ENCODE results near the gene GALNTL6. TPM values are rescaled to one million over a fixed set of nuclear protein-coding genes. Genes with fewer than 3 reads are reported as not detected.

GALNTL6 gene
- total RNA-seq, 1 donor from 2014 or later, result not detected

DNA sequence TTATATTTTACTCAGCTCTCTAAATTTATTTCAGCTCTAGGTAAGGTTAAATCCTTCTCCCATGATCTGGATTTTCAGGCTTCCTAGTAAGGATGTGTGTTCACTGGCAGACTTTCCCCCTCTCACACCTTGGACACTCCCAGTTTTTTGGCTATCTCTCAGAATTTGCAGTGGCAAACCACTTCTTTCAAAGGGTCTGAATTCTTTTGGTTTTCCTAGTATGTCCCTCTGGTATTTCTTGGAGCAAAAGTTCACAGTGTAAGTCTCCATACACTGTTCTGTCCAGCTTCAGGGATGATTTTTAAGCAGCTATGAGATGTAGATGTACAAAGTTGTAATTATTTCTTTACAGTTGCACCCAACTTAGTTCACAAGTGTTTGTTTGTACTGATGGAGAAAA is 701.6 kb downstream of the GALNTL6 start:
- Mint-ChIP-seq H3K4me1 (no peaks in the 10 kb centered on the region), H3K27me3 (no peaks in the 10 kb centered on the region), H3K4me3 (no peak overlapping the region), H3K36me3 (ENCODE audit: low read depth) (no peaks in the 10 kb centered on the region), H3K27ac (no peak overlapping the region), H3K9me3 (no peaks in the 10 kb centered on the region)
- no peak for DNase-seq
- intact Hi-C loops (cut with micrococcal nuclease), result no loop called here

DNA sequence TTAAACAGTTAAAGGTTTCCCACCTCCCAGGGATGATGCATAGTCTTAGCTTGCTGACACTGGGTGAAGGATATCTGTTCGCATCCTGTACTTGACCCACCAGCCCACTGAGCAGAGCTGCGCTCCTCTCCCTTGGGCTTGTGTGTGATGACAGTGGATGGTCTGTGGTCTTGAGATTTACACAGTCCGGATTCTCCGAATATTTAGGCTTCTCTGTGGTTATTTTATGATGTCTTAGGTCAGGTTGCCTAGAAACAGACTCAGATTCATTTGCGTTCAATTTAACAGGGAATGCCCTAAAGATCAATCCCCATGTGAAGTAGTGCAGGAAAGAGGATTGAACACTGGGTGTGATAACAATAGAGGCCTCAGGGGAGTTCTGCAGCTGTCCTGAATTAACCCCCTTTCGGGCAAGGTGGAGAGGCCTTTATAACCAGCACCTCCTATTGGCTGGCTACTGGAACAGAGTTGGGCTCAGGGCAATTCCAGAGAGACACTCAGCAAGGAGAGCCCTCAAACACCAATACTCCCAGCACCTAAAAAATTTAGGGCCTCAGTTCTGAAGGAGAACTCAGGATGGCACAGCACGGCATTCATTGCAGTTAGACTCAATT is 702.2 kb downstream of the GALNTL6 start:
- no peak overlapping the region for H3K27ac Mint-ChIP-seq
- no peaks in the 10 kb centered on the region for H3K9me3 Mint-ChIP-seq
- H3K4me1 Mint-ChIP-seq, result no peaks in the 10 kb centered on the region
- no peak for DNase-seq
- H3K4me3 Mint-ChIP-seq, result no peak overlapping the region
- H3K27me3 Mint-ChIP-seq, result no peaks in the 10 kb centered on the region
- no peaks in the 10 kb centered on the region for H3K36me3 Mint-ChIP-seq (ENCODE audit: low read depth)
- intact Hi-C loops (cut with micrococcal nuclease), result no loop called here

DNA sequence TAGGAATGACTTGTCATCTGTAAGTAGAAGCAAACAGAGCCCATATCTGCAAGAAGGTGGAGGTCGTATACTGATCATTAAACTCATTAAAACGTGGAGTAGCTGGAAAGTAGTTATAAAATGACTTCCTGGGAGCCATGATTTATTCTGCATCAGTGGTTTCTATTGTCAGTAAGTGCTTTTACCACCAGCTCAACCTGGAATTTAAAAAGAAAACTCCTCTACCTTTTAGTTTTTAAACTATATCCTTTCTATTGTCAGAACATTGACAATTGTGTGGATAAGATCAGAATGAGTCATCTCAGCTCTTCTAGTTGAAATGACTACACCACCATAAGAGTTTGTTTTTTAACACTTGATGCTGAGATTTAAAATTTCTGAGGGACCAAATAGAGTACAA is 704.2 kb downstream of the GALNTL6 start:
- no peaks in the 10 kb centered on the region for H3K27me3 Mint-ChIP-seq

DNA sequence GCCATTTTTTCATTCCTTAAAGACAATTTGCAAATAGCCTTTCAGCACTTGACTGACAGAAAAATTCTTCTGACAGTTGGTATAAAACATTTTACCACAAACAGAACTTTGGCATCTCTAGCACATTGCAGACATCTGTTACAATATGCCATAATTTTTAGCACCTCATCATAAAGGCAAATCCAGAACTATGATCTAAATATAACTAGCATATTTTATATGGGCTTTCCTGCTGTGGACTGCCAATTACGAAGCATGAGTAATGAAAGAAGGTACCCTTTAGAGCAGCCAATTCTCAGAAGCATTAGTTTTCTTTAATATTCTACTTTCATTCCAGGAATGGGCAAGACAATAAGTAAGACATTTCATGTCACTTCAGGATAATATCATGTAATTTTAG is 708.0 kb downstream of the GALNTL6 start:
- H3K4me1 Mint-ChIP-seq, result no peaks in the 10 kb centered on the region
- no peaks in the 10 kb centered on the region for H3K36me3 Mint-ChIP-seq (ENCODE audit: low read depth)
- no peak for DNase-seq
- H3K27me3 Mint-ChIP-seq, result no peaks in the 10 kb centered on the region
- no peak overlapping the region for H3K4me3 Mint-ChIP-seq
- H3K9me3 Mint-ChIP-seq, result no peaks in the 10 kb centered on the region
- intact Hi-C loops (cut with micrococcal nuclease), result no loop called here
- H3K27ac Mint-ChIP-seq, result no peak overlapping the region

More for the DNA sequence above, 704.2 kb downstream of the GALNTL6 start:
- intact Hi-C loops (cut with micrococcal nuclease), result no loop called here
- Mint-ChIP-seq H3K4me3 (no peak overlapping the region), H3K36me3 (ENCODE audit: low read depth) (no peaks in the 10 kb centered on the region), H3K4me1 (no peaks in the 10 kb centered on the region), H3K27ac (no peak overlapping the region), H3K9me3 (no peaks in the 10 kb centered on the region)
- DNase-seq, result no peak

DNA sequence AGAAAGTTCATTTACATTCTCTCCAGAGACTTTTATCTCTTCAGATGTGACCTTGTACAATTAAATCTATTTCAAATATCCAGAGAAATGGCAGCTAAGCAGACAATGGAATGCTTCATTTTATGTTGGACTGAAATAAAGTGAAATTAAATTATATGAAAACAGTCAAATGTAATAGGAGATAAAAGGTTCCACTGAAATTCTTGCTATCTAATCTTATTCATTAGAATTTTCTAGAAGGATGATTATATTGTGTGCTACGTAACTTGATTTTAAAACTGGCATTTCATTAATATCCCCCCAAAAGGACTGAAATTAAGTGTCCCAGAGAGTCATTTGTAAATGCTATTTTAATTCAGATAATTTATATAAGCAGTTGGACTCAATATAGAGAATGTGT is 708.5 kb downstream of the GALNTL6 start:
- Mint-ChIP-seq H3K27me3 (no peaks in the 10 kb centered on the region), H3K9me3 (no peaks in the 10 kb centered on the region), H3K36me3 (ENCODE audit: low read depth) (no peaks in the 10 kb centered on the region), H3K4me3 (no peak overlapping the region), H3K4me1 (no peaks in the 10 kb centered on the region), H3K27ac (no peak overlapping the region)
- intact Hi-C loops (cut with micrococcal nuclease), result no loop called here
- no peak for DNase-seq

DNA sequence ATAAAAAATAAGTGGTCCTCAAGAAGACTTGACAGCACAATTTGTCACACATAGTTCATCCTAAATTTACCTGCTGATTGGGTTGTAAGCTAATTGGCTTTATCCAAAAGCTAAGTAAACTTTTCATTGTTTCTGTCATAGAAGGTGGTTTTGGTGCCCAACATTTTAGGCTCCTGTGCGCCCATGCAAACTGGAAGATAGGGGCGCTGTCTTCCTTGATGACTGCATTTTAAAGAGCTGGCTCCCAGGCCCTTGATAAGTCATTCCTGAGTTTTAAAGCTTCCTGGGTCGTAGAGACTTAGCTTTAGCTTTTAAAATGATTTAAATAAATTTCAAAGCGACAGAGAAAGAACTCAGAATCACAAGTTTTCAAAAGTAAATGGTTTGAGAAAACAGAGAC is 730.0 kb downstream of the GALNTL6 start:
- no peak for DNase-seq
- intact Hi-C loops (cut with micrococcal nuclease), result no loop called here
- H3K27ac Mint-ChIP-seq, result no peak overlapping the region
- H3K4me3 Mint-ChIP-seq, result no peak overlapping the region
- H3K9me3 Mint-ChIP-seq, result no peaks in the 10 kb centered on the region
- no peaks in the 10 kb centered on the region for H3K27me3 Mint-ChIP-seq
- no peaks in the 10 kb centered on the region for H3K36me3 Mint-ChIP-seq (ENCODE audit: low read depth)
- no peaks in the 10 kb centered on the region for H3K4me1 Mint-ChIP-seq

DNA sequence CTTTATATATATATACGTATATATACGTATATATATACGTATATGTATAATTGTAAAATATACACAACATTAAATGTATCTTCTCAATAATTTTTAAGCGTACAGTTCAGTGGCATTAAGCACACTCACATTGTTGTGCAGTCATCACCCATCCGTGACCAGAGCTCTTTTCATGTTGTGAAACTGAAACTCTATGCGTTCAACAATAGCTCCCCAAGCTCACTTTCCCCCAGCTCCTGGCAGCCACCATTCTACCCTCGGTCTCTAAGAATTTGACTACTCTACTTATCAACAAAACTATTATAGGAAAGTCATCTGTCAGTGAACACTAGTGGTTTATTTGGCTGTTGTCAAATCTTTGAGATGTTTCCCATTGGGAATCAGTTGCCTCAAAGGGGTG is 733.6 kb downstream of the GALNTL6 start:
- Mint-ChIP-seq H3K9me3 (no peaks in the 10 kb centered on the region), H3K36me3 (ENCODE audit: low read depth) (no peaks in the 10 kb centered on the region), H3K27me3 (no peaks in the 10 kb centered on the region), H3K27ac (no peak overlapping the region), H3K4me3 (no peak overlapping the region), H3K4me1 (no peaks in the 10 kb centered on the region)
- intact Hi-C loops (cut with micrococcal nuclease), result no loop called here
- no peak for DNase-seq

DNA sequence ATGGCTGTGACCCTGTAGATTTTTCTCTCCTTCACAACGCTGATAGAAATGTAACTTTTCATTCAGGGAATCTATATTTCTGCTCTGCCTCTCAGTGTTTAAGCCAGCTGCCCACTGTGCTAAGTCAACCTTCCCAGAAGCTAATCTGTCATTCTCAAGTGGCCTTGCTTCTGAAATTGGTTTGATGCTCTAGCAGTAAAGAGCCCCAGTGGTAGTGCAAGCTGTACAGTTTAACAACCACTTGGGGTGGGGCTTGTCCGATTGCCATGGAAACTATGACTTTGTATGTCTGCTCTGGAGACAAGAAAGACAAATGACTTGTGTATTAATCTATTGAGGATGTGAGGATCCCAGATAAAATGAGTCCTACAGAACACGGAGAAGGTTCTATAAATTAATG is 734.5 kb downstream of the GALNTL6 start:
- DNase-seq, result no peak
- Mint-ChIP-seq H3K4me1 (no peaks in the 10 kb centered on the region), H3K9me3 (no peaks in the 10 kb centered on the region), H3K27me3 (no peaks in the 10 kb centered on the region), H3K36me3 (ENCODE audit: low read depth) (no peaks in the 10 kb centered on the region), H3K27ac (no peak overlapping the region), H3K4me3 (no peak overlapping the region)
- intact Hi-C loops (cut with micrococcal nuclease), result no loop called here

DNA sequence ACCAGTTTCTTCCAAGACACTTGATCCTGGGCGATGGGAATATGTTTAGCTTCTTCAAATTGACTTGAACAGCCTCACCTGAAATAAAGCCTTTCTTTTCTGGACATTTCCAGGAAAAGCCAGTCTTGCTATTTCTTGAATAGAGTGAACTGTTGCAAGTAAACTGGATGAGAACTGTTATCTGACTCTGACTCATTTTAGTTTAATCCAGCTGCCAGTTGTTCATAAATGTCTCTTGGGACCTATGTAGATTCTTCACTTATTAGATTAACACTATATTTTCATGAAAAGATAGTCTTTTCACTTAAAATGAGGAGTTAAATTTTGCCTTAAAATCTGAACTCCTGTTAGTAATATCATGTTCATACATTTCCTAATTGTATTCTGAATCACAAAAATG is 740.0 kb downstream of the GALNTL6 start:
- Mint-ChIP-seq H3K4me3 (no peak overlapping the region), H3K9me3 (no peaks in the 10 kb centered on the region), H3K36me3 (ENCODE audit: low read depth) (no peaks in the 10 kb centered on the region), H3K27ac (no peak overlapping the region), H3K4me1 (no peaks in the 10 kb centered on the region), H3K27me3 (no peaks in the 10 kb centered on the region)
- no peak for DNase-seq
- intact Hi-C loops (cut with micrococcal nuclease), result no loop called here

DNA sequence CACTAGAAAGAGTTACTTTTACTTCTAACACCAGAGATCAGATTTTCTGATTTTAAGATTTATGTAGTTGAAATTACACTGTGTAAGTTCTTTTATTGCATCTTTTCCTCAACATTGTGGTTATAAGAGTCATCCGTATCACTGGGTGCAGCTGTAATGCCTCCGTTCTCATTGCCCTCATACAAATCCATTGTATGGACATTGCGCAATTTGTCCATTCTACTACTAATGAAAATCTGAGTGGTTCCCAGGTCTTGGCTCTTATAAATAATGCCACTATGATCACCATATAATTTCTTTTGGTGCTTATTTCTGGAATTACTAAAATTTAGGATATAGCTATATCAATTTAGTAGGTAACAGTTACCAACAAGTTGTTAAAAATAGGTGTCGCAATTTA is 741.4 kb downstream of the GALNTL6 start:
- intact Hi-C loops (cut with micrococcal nuclease), result no loop called here
- H3K36me3 Mint-ChIP-seq (ENCODE audit: low read depth), result no peaks in the 10 kb centered on the region
- no peak overlapping the region for H3K4me3 Mint-ChIP-seq
- H3K9me3 Mint-ChIP-seq, result no peaks in the 10 kb centered on the region
- no peak overlapping the region for H3K27ac Mint-ChIP-seq
- no peak for DNase-seq
- no peaks in the 10 kb centered on the region for H3K4me1 Mint-ChIP-seq
- no peaks in the 10 kb centered on the region for H3K27me3 Mint-ChIP-seq

DNA sequence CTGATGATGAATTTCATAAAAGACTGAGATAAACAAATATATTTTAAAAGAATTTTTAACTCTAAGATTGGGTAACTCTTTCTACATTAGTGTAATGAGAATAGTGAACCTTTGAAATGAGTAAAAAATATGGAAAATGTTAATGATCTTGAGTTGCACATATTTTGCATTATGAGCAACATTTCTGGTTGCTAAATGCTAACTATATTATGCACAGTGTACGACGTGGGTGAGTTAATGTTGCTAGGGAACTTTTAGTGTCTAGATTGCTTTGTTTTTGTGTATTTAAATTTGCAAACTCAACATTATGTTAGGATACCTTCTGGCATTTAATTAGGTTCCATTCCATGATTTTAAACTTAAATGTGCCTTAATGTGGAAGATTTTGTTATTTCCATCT is 742.5 kb downstream of the GALNTL6 start:
- H3K4me3 Mint-ChIP-seq, result no peak overlapping the region

DNA sequence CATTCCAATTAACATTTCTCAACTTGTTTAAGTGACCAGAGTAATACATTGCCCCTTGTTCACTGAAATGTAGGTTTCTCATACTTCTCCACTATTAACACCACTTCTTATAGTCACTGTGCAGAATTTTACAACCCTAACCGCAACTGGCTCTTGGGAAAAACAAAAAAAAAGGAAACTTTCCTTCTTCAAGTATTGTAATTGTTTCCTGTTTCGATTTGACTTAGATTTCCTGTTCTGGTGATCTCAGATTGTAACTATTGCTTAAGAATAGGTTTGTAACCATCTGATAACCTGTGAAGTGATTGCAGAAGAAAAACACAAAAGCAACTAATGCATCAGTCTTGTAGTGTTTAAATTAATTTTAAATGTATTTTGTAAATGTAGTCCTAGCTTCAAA is 760.7 kb downstream of the GALNTL6 start:
- intact Hi-C loops (cut with micrococcal nuclease), result no loop called here
- no peaks in the 10 kb centered on the region for H3K9me3 Mint-ChIP-seq
- no peak overlapping the region for H3K4me3 Mint-ChIP-seq
- no peaks in the 10 kb centered on the region for H3K36me3 Mint-ChIP-seq (ENCODE audit: low read depth)
- no peak for DNase-seq
- H3K27me3 Mint-ChIP-seq, result no peaks in the 10 kb centered on the region
- H3K4me1 Mint-ChIP-seq, result peaks cover 3% of the 10 kb centered on the region
- no peak overlapping the region for H3K27ac Mint-ChIP-seq

More for the DNA sequence above, 742.5 kb downstream of the GALNTL6 start:
- intact Hi-C loops (cut with micrococcal nuclease), result no loop called here
- no peak for DNase-seq
- H3K27ac Mint-ChIP-seq, result no peak overlapping the region
- H3K9me3 Mint-ChIP-seq, result no peaks in the 10 kb centered on the region
- H3K4me1 Mint-ChIP-seq, result no peaks in the 10 kb centered on the region
- H3K27me3 Mint-ChIP-seq, result no peaks in the 10 kb centered on the region
- no peaks in the 10 kb centered on the region for H3K36me3 Mint-ChIP-seq (ENCODE audit: low read depth)

DNA sequence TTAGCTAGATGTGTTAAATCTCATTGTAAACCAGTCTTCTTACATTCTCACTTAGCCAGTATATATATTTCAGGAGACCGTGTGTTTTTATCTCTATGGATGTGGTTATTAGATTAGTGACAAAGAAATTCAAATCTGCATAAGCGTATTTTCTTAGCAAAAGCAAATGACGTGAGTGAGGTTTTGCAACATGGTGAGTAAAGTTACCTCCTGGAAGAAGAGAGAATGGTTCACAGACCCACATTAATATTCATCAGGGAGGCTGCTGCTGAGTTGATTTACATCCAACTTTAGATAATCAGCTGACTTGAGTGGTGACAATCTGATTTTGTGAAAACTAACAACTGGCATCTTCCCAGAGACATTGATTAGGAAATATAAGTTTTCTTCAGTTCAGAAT is 765.5 kb downstream of the GALNTL6 start:
- Mint-ChIP-seq H3K4me1 (peaks cover 2% of the 10 kb centered on the region), H3K27ac (no peak overlapping the region), H3K4me3 (no peak overlapping the region), H3K27me3 (no peaks in the 10 kb centered on the region), H3K36me3 (ENCODE audit: low read depth) (no peaks in the 10 kb centered on the region), H3K9me3 (no peaks in the 10 kb centered on the region)
- intact Hi-C loops (cut with micrococcal nuclease), result no loop called here
- no peak for DNase-seq

DNA sequence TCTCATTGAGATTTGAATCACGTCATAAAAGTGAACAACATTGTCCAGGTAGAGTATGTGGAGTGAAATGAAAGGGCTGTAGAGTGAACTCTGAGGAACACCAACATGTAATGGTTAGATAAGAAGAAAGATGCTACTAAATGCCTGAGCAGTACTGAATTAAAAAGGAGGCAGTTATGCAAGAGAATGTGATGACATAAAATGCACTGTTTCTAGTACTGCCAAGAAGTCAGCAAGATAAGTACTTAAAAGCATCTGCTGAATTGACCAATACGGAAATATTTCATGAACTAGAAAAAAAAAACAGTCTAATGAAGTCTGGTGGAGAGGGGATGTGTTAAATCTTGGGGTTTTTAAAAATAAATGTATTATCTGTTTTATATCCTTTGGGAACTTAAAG is 771.6 kb downstream of the GALNTL6 start:
- Mint-ChIP-seq H3K4me1 (no peaks in the 10 kb centered on the region), H3K27me3 (no peaks in the 10 kb centered on the region), H3K27ac (no peak overlapping the region), H3K9me3 (no peaks in the 10 kb centered on the region), H3K36me3 (ENCODE audit: low read depth) (no peaks in the 10 kb centered on the region), H3K4me3 (no peak overlapping the region)
- intact Hi-C loops (cut with micrococcal nuclease), result no loop called here
- DNase-seq, result no peak

DNA sequence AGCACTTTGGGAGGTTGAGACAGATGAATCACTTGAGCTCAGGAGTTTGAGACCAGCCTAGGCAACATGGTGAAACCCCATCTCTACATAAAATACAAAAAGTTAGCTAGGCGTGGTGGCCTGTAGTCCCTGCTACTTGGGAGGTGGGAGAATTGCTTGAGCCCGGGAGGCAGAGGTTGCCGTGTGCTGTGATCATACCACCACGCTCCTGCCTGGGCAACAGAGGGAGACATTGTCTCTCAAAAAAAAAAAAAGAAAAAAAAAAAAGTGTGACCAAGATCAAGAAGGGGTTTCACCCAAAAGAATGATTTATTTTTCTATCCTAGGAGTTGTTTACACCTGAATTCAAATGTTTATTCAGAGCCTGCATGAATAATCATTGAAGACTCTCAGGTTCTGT is 783.0 kb downstream of the GALNTL6 start:
- H3K27me3 Mint-ChIP-seq, result no peaks in the 10 kb centered on the region
- H3K4me3 Mint-ChIP-seq, result no peak overlapping the region
- no peaks in the 10 kb centered on the region for H3K36me3 Mint-ChIP-seq (ENCODE audit: low read depth)
- no peak for DNase-seq
- no peaks in the 10 kb centered on the region for H3K4me1 Mint-ChIP-seq
- H3K9me3 Mint-ChIP-seq, result no peaks in the 10 kb centered on the region
- intact Hi-C loops (cut with micrococcal nuclease), result no loop called here
- H3K27ac Mint-ChIP-seq, result no peak overlapping the region

Measured in activated CD4-positive, alpha-beta T cell treated with anti-CD3 and anti-CD28 coated beads, Interleukin-2, amount 10 ng/mL, durations not matched to agents 24 days and 14 days (primary cell).